ENCODE measurements around the gene LDLRAD2. TPM values are rescaled to one million over a fixed set of nuclear protein-coding genes. Genes with fewer than 3 reads are reported as not detected.

LDLRAD2 gene
- total and polyA plus RNA-seq, 7 donors = 0.04 to 1.7 (median 0.77) TPM; not detected in 3

GRCh38 chr1:21827141-21827679 is 15.1 kb downstream of the LDLRAD2 start:
- no peak for DNase-seq
- intact Hi-C loops (cut with DNase I) = no loop called here
- Histone ChIP-seq H3K27ac (no peak overlapping the region), H3K27me3 (ENCODE audit: insufficient read depth in 3 of 3, low read length in 2 of 3) (no peaks in the 10 kb centered on the region), H3K4me3 (no peak overlapping the region), H3K9me3 (no peaks in the 10 kb centered on the region), H3K36me3 (ENCODE audit: insufficient read depth in 1 of 2, low read depth in 1 of 2) (peaks cover 20 to 96% of the 10 kb centered on the region in 2 donors), H3K4me1 (no peaks in the 10 kb centered on the region)
- WGBS, 3 donors = 92 to 97% (median 94%) methylated on average over 5 of the region's 5 CpGs
- TF ChIP-seq CTCF (IDR thresholded peaks at IDR 0.05) = no peak
- ATAC-seq = no peak

GRCh38 chr1:21828075-21828474 is 16.0 kb downstream of the LDLRAD2 start:
- H3K36me3 ChIP-seq (ENCODE audit: insufficient read depth in 1 of 2, low read depth in 1 of 2) = peaks cover 20 to 99% of the 10 kb centered on the region in 2 donors
- no peak overlapping the region for H3K4me3 ChIP-seq
- DNase-seq (peak in 1 of 2 donors; percentile 42), ATAC-seq (no peak)
- H3K27ac ChIP-seq = no peak overlapping the region
- intact Hi-C loops (cut with DNase I) = no loop called here
- no peak for TF ChIP-seq CTCF (IDR thresholded peaks at IDR 0.05)
- 86 to 94% (median 89%) methylated on average over 13 of the region's 13 CpGs for WGBS, 3 donors
- no peaks in the 10 kb centered on the region for H3K9me3 ChIP-seq
- H3K27me3 ChIP-seq (ENCODE audit: insufficient read depth in 3 of 3, low read length in 2 of 3) = no peaks in the 10 kb centered on the region
- H3K4me1 ChIP-seq = no peaks in the 10 kb centered on the region

GRCh38 chr1:21828506-21829210 is 16.6 kb downstream of the LDLRAD2 start:
- Histone ChIP-seq H3K4me3 (no peak overlapping the region), H3K36me3 (ENCODE audit: insufficient read depth in 1 of 2, low read depth in 1 of 2) (peaks cover 18 to 99% of the 10 kb centered on the region in 2 donors), H3K27me3 (ENCODE audit: insufficient read depth in 3 of 3, low read length in 2 of 3) (no peaks in the 10 kb centered on the region), H3K27ac (no peak overlapping the region), H3K9me3 (no peaks in the 10 kb centered on the region), H3K4me1 (no peaks in the 10 kb centered on the region)
- DNase-seq (peak in 1 of 2 donors; percentile 42), ATAC-seq (no peak)
- intact Hi-C loops (cut with DNase I) = no loop called here
- no peak for TF ChIP-seq CTCF (IDR thresholded peaks at IDR 0.05)
- WGBS, 3 donors = 85 to 89% (median 85%) methylated on average over 28 of the region's 28 CpGs

- intact Hi-C loops (cut with DNase I) = no loop called here
- H3K27me3 ChIP-seq (ENCODE audit: insufficient read depth in 3 of 3, low read length in 2 of 3) = no peaks in the 10 kb centered on the region
- H3K27ac ChIP-seq = no peak overlapping the region
- DNase-seq = peak in 1 of 2 donors; percentile 46
- peaks cover 4% of the 10 kb centered on the region for H3K9me3 ChIP-seq
- ATAC-seq = no peak
- 89 to 94% (median 93%) methylated on average over 17 of the region's 17 CpGs for WGBS, 3 donors
- TF ChIP-seq CTCF (IDR thresholded peaks at IDR 0.05) = no peak
- H3K36me3 ChIP-seq (ENCODE audit: insufficient read depth in 1 of 2, low read depth in 1 of 2) = peaks cover 20 to 99% of the 10 kb centered on the region in 2 donors
- no peaks in the 10 kb centered on the region for H3K4me1 ChIP-seq
- no peak overlapping the region for H3K4me3 ChIP-seq
Measured at GRCh38 chr1:21829294-21829693, 17.2 kb downstream of the LDLRAD2 start.

All from psoas muscle (tissue), 8 donors.